Adrenal gland (tissue), 12 donors: Measurements from ENCODE around the gene PRSS33. TPM values are rescaled to one million over a fixed set of nuclear protein-coding genes. Genes with fewer than 3 reads are reported as not detected.

Experiments used
- DNase-seq, 7 donors: peaks; one replicate each; pipeline ENCODE4 v3.0.0-alpha.2; 2019 to 2020
- H3K27ac ChIP-seq, 5 donors: fragments of 200-600 bp; sonication (generic) in 4 of 5; 1 replicate in 3 of 5; 2 replicates in 2 of 5; pipeline versions ENCODE4 v1.5.1 to v1.8.0; 2016 to 2020; ENCODE audit warnings: mild to moderate bottlenecking in 1 of 5
- H3K27me3 ChIP-seq: fragments of 200-600 bp; 2 replicates; pipeline ENCODE4 v1.8.0; 2021
- H3K36me3 ChIP-seq, 2 donors: fragments of 200-600 bp; replicated peaks in 1 of 2; 1 replicate in 1 of 2; 2 replicates in 1 of 2; pipeline versions ENCODE4 v1.5.1 to v1.8.0; 2018 to 2022
- H3K4me1 ChIP-seq, 2 donors: fragments of 200-600 bp; replicated peaks in 1 of 2; 1 replicate in 1 of 2; 2 replicates in 1 of 2; pipeline versions ENCODE4 v1.5.1 to v1.8.0; 2018 to 2021
- H3K4me3 ChIP-seq, 4 donors: fragments of 200-600 bp; sonication (generic) in 3 of 4; one replicate each; pipeline ENCODE4 v1.5.1; 2016 to 2018
- H3K9me3 ChIP-seq, 3 donors: fragments of 200-600 bp; sonication (generic) in 1 of 3; replicated peaks in 1 of 3; 1 replicate in 2 of 3; 2 replicates in 1 of 3; pipeline versions ENCODE4 v1.5.1 to v1.8.0; 2016 to 2021
- POLR2A ChIP-seq, 2 donors: fragments of 450-650 bp; IDR thresholded peaks; one replicate each; pipeline ENCODE4 v1.6.1; 2017; ENCODE audit warnings: antibody characterized with exemption in 2 of 2, mild to moderate bottlenecking in 2 of 2, moderate library complexity in 1 of 2
- WGBS, 4 donors: extraction: QIAGEN DNeasy Blood & Tissue Kit in 2 of 4; methylation state at CpG; one replicate each; pipeline versions ENCODE4 v1.1.5 to v1.1.7; 2013 to 2017; 5-methylcytosine and 5-hydroxymethylcytosine counted together
- intact Hi-C, 2 donors: fragments of 100-400 bp; cut with DNase I; formaldehyde crosslinking; loops; one replicate each; pipeline versions ENCODE4 v1.14.1 to v1.15.0; 2022 to 2023
- polyA plus RNA-seq, 3 donors: library from polyadenylated mRNA; stranded (reverse); fragments of 200-250 nt in 2 of 3; fragments of 350-450 nt in 1 of 3; fragmentation: Illumina TruSeq in 1 of 3; extraction: RNeasy Lipid Tissue Mini Kit (QIAGEN cat#74804) in 1 of 3; gene quantifications; one replicate each; pipeline ENCODE4 v1.2.3, GENCODE V29; 2013 to 2014
- total RNA-seq, 9 donors: library from RNA; depleted of rRNA in 4 of 9; stranded (reverse); fragments of >200 nt in 4 of 9; fragments of 120-200 nt in 1 of 9; fragmentation: NEBNext Ultra II Directional in 1 of 9; extraction: Animal tissue kit (Norgen Biotek cat#: 25700) in 1 of 9; gene quantifications; one replicate each; pipeline versions ENCODE4 v1.1.0 to v1.2.4, GENCODE V29; 2013 to 2023
- TF ChIP-seq, protein P1 (sequence below), 6 experiments: fragments of 450-650 bp in 4 of 6; fragments of 200-600 bp in 2 of 6; sonication (generic) in 1 of 6; IDR thresholded peaks; 1 replicate in 5 of 6; 2 replicates in 1 of 6; pipeline versions ENCODE4 v1.5.1 to v1.8.0; 2016 to 2021; ENCODE audit warnings: antibody characterized with exemption in 6 of 6, mild to moderate bottlenecking in 2 of 6, moderate library complexity in 1 of 6
- donor health status: healthy with polysubstance abuse.
- donor health status: Bipolar disorder and iron deficiency.
- donor health status: DM: yes; HTN: yes; CAD: no.
- donor health status: DM: no; HTN: no; CAD: no.
- donor health status: DM: no; HTN: no; CAD: no.
- donor health status: DM: yes; HTN: yes; CAD: no.

Gene PRSS33
- total and polyA plus RNA-seq, 12 donors: not detected

DNA sequence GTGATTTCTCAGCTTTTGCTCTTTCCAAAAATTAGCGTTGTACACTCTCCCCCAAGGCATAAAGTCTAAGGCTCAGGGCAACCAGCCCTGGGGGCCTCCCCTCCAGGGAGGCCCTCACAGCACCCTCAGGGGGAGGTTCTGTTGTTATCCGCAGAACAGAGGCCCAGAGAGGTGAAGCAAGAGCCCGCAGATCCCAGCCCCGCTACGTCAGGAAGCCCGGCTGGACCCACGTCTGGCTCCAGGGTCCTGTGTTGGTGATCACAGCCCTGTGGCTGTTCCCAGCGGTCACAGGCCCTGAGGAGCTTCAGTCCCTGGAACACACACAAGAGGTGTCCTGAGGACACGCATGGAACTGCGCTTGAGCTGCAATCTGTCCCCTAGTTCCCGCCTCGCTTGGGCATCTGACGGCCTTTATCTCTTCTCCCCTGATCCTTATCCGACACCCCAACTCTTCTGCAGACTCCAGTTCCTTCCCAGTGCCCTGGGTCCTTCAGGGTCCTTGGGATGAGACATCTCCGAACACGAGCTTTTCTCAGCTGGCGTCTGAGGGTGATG, 41.6 kb upstream of the PRSS33 start:
- no peaks in the 10 kb centered on the region for H3K36me3 ChIP-seq
- H3K9me3 ChIP-seq: no peaks in the 10 kb centered on the region
- intact Hi-C loops: no loop called here
- TF ChIP-seq, protein P1, sequence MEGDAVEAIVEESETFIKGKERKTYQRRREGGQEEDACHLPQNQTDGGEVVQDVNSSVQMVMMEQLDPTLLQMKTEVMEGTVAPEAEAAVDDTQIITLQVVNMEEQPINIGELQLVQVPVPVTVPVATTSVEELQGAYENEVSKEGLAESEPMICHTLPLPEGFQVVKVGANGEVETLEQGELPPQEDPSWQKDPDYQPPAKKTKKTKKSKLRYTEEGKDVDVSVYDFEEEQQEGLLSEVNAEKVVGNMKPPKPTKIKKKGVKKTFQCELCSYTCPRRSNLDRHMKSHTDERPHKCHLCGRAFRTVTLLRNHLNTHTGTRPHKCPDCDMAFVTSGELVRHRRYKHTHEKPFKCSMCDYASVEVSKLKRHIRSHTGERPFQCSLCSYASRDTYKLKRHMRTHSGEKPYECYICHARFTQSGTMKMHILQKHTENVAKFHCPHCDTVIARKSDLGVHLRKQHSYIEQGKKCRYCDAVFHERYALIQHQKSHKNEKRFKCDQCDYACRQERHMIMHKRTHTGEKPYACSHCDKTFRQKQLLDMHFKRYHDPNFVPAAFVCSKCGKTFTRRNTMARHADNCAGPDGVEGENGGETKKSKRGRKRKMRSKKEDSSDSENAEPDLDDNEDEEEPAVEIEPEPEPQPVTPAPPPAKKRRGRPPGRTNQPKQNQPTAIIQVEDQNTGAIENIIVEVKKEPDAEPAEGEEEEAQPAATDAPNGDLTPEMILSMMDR (IDR thresholded peaks at IDR 0.05): no peak
- no peak for TF ChIP-seq POLR2A (IDR thresholded peaks at IDR 0.05)
- H3K27me3 ChIP-seq: peaks cover 15% of the 10 kb centered on the region
- no peak overlapping the region for H3K27ac ChIP-seq
- no peaks in the 10 kb centered on the region for H3K4me1 ChIP-seq
- 87 to 91% (median 89%) methylated on average over 16 to 17 of the region's 17 CpGs for WGBS, 4 donors
- H3K4me3 ChIP-seq: no peak overlapping the region
- DNase-seq: no peak

DNA sequence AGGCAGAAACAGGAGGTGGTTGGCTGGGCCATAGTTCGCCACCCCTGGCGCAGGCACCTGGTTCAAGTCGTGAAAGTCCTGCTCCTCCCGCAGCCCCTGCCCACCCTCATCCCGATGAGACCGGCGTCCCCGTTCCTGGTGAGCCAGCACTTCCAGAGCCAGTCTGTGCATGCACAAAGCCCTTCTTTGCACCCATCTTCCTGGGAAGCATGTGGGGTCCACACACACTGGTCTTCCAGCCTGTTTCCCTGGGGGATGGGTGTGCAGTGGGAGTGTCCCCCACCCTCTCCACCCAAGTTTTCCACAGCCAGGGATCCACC, 41.1 kb upstream of the PRSS33 start:
- H3K36me3 ChIP-seq: no peaks in the 10 kb centered on the region
- no peaks in the 10 kb centered on the region for H3K9me3 ChIP-seq
- no peaks in the 10 kb centered on the region for H3K4me1 ChIP-seq
- H3K4me3 ChIP-seq: no peak overlapping the region
- H3K27me3 ChIP-seq: peaks cover 15% of the 10 kb centered on the region
- no peak overlapping the region for H3K27ac ChIP-seq
- intact Hi-C loops: no loop called here
- TF ChIP-seq POLR2A (IDR thresholded peaks at IDR 0.05): no peak
- TF ChIP-seq, protein P1 (IDR thresholded peaks at IDR 0.05): no peak
- DNase-seq: no peak
- 83 to 93% (median 90%) methylated on average over 8 of the region's 8 CpGs for WGBS, 4 donors

DNA sequence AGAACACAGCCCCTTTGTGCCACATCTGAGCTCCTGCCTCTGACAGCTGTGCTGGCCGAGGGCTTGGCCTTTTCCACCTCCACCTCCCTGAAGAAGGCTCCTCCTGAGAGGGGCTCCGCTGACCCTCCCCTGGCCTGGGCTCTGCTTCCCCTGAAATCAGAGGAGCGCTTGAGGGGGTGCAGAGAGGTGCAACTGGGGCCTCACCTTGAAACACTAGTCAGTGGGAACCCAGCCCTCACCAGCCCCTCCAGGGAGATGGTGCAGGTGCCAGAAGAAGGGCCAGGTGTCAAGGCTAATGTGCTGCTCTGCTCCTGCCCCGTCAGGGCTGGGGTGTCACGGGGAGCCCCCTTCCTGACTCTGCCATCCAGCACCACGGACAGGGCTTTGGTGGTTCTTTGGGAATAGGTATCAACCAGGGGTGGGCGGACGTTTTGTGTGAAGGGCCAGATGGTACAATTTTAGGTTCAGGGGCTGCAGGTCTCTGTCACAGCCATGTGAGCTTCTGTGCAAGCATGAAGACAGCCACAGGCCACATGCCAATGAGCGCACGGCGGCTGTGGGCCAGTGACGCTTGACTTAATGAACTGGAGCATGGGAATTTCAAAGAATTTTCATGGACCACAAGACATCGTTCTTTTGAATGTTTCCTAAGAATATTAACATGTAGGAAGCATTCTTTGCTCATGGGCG, 40.6 kb upstream of the PRSS33 start:
- no peaks in the 10 kb centered on the region for H3K36me3 ChIP-seq
- H3K4me1 ChIP-seq: no peaks in the 10 kb centered on the region
- peak in 1 of 7 donors; percentile 2 for DNase-seq
- intact Hi-C loops: no loop called here
- 75 to 89% (median 79%) methylated on average over 11 to 14 of the region's 14 CpGs for WGBS, 4 donors
- H3K27me3 ChIP-seq: peaks cover 15% of the 10 kb centered on the region
- no peak for TF ChIP-seq POLR2A (IDR thresholded peaks at IDR 0.05)
- TF ChIP-seq, protein P1 (IDR thresholded peaks at IDR 0.05): no peak
- no peak overlapping the region for H3K27ac ChIP-seq
- H3K9me3 ChIP-seq: no peaks in the 10 kb centered on the region
- H3K4me3 ChIP-seq: no peak overlapping the region

DNA sequence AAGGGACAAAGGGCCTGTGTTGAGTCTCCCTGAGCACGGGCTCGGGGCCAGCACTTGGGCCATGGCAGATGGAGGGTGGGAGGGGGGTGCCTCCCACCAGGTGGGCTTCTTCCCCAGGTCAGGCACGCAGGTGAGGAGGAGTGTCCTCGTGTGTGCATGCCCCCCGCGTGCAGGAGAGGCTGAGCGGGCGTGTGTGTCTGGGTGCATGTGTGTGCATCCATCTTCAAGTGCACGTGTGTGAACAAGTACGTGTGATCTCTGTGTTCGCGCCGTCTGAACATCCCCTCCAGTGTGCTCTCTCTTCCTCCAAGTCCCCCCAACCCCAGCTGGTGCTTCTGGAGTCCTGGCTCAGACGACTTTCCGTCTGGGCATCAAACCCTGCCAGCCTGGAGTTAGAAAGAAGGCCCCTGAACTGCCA, 40.0 kb upstream of the PRSS33 start:
- no peaks in the 10 kb centered on the region for H3K36me3 ChIP-seq
- intact Hi-C loops: no loop called here
- 79 to 84% (median 83%) methylated on average over 13 to 15 of the region's 15 CpGs for WGBS, 4 donors
- TF ChIP-seq POLR2A (IDR thresholded peaks at IDR 0.05): no peak
- TF ChIP-seq, protein P1 (IDR thresholded peaks at IDR 0.05): no peak
- H3K4me1 ChIP-seq: no peaks in the 10 kb centered on the region
- peaks cover 15% of the 10 kb centered on the region for H3K27me3 ChIP-seq
- H3K9me3 ChIP-seq: no peaks in the 10 kb centered on the region
- peak in 1 of 7 donors; percentile 4 for DNase-seq
- no peak overlapping the region for H3K27ac ChIP-seq
- no peak overlapping the region for H3K4me3 ChIP-seq
